HG03520 (cell line): ENCODE measurements around the gene NTF3.
"Not testable (repeated sequence)": the region's sequence is repeated elsewhere in the genome, so short reads cannot be mapped to it uniquely, and the experiment has no call there.

Source experiments
- ATAC-seq: cut with Tn5 transposase; IDR thresholded peaks from one replicate; pipeline ENCODE4 v1.9.1; 2021; ENCODE audit warnings: mild to moderate bottlenecking, moderate library complexity; ENCODE audit not compliant: unreplicated experiment

Gene NTF3

DNA sequence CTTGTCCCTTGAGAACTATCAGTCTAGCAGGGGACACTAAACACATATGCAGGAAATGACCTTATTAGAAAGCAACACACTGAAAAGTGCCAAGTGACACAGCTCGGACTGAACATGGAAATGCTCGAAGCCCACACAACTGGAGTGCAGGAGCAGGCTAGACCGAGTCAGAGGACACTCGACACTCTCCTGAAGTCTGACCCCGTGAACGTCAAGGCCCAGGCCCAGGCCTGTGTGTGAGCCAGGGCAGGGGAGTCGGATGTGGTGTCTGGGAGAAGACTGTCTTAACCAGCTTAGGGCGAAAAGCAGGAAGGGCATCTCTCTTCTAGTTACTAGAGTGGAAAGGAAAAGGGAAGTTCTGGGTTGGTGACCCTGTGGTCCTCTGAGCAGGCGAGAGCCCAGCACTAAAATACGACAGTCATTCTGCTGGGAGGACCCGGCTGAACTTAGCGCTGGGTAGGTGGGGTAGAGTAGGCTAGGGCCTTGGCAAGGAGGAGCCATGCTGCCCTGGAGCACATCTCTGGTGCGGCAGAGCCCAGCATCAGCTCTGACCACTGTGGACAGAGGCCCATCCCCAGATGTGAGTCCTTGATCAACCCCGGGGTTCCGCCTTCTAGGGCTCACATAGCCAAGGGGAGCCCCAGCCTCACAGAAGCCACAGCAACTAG lies 93.0 kb downstream of the NTF3 start:
- ATAC-seq, result no peak

DNA sequence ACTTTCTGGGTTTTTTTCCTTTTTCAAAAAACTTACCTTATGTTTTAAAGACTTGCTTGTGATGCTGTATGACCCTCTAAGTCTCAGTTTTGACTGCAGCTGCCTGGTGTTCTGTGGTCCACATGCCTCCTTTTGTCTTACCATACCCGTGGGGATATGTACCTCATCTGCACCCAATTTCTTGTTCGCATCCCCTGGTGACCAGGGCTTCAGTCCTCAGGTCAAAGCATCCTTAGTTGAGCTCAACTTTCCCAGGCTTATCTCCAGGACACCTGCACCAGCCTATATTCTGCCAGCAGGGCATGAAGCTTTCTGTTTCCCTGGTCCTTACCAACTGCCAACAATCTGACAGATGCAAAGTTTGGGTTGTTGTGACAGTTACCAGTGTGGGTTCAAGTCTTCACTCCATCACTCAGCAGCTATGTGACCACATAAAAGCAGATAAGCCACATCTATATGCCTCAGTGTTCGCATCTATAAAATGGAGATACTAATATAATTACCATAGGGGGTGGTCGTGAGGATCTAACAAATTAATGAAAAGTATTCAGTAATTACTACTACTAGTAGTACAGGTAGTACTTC lies 94.0 kb downstream of the NTF3 start:
- no peak for ATAC-seq

DNA sequence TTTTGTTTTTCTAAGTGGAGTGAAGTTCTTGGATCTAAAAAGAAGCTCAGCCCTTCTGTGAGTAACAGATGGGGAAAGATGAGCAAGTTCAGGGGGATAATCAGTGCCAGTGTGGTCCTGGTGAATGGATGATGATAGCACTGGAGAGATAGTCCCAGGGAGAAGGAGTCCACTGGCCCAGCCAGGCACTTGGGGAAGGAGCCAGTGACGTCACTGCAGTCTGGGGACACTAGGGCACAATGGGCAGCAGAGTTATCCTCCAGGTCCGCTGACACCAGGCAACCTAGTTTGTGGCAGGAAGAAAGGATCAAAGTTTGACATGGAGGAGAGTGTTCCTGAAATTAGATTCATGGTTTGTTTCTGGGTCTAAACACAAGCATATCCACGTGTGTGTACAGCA lies 101.5 kb downstream of the NTF3 start:
- ATAC-seq, result no peak

DNA sequence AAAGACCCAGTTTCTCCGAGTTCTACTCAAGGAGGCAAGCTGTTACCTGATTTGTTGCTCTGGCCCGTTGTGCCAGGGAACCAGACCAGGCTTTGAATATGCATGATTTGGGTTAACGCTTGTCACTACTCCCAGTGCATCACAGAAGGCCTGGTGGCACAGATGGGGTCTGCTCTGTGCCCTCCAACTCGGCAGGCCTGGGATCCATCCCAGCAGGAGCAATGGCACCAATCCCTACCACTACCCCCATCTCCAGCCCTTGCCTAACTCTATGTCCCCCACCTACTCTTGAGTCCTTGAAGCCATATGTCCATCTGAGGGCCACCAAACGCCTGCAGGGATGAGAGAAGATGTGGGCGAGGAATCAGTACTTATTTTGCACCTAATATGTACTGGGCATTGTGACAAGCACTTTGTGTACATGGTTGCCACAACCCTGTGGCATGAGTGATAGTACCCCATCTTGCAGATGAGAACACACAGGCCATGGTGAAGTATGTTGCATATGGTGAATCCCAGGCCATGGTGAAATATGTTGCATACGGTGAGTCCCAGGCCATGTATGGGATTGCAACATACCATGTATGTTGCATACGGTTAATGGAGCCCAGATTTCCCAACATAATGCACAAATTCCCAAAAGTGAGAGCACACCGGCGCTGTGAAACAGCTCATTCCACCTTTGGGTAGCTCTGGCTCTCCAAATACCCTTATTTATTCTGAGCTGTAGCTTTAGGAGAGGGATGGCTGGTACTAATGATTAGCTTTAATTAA lies 102.7 kb downstream of the NTF3 start:
- ATAC-seq, result no peak

DNA sequence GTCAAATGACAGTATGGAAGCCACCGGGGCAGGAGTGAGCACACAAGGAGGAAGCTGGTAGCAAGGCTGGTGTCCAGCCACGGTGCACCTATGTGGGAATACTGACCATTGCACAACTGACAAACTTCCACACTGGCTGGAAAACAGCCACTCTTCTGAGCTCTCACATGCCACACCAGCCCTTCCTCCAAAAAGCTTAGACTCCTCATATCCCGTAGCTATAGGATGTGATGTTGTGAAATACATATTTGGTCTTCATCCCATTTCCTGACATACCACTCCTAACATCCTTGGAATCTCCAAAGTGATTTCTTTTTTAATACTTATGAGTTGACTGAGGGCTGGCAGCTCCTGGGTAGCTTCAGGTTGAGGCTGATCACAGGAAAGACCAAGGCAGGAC lies 103.6 kb downstream of the NTF3 start:
- no peak for ATAC-seq

DNA sequence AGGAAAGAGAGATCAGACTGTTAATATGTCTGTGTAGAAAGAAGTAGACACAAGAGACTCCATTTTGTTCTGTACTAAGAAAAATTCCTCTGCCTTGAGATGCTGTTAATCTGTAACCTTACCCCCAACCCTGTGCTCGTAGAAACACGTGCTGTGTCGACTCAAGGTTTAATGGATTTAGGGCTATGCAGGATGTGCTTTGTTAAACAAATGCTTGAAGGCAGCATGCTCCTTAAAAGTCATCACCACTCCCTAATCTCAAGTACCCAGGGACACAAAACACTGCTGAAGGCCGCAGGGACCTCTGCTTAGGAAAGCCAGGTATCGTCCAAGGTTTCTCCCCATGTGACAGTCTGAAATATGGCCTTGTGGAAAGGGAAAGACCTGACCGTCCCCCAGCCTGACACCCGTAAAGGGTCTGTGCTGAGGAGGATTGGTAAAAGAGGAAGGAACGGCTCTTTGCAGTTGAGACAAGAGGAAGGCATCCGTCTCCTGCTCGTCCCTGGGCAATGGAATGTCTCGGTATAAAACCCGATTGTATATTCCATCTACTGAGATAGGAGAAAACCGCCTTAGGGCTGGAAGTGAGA lies 105.2 kb downstream of the NTF3 start:
- ATAC-seq, result not testable (repeated sequence)

DNA sequence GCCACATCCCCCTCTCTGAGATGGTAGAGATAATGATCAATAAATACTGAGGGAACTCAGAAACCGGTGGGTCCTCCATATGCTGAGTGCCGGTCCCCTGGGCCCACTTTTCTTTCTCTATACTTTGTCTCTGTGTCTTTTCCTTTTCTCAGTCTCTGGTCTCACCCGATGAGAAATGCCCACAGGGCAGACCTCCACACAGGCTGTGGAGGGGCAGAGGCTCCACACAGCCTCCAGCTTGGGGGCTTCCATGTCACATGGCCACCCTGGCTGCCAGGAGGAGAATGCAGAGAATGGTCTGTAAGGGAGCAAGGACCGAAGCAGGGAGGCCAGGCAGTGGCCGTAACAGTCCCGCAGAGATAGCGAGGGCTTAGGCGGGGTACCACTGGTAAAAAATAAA lies 105.9 kb downstream of the NTF3 start:
- ATAC-seq, result no peak
